Cerebellar cortex (tissue), 1 donor: Measurements from ENCODE around the gene BCL2.
"Not testable (repeated sequence)": the region's sequence is repeated elsewhere in the genome, so short reads cannot be mapped to it uniquely, and the experiment has no call there.

Experiments
- DNase-seq: peaks from one replicate; pipeline ENCODE4 v3.0.0-alpha.2; 2015; ENCODE audit warnings: low spot score

Gene BCL2

GRCh38 chr18:63258749-63259566 is 60.6 kb downstream of the BCL2 start:
- no peak for DNase-seq

GRCh38 chr18:63257453-63257852 is 62.1 kb downstream of the BCL2 start:
- no peak for DNase-seq

- no peak for DNase-seq
These were observed 64.1 kb downstream of the BCL2 start for GRCh38 chr18:63255435-63255834.

- no peak for DNase-seq
These were observed 64.7 kb downstream of the BCL2 start for GRCh38 chr18:63254716-63255399.

- no peak for DNase-seq
These were observed 65.9 kb downstream of the BCL2 start for GRCh38 chr18:63253428-63254372.

- no peak for DNase-seq
These were observed 66.6 kb downstream of the BCL2 start for GRCh38 chr18:63253014-63253413.

- DNase-seq = no peak
These were observed 69.8 kb downstream of the BCL2 start for GRCh38 chr18:63249771-63250170.

- no peak for DNase-seq
These were observed 71.6 kb downstream of the BCL2 start for GRCh38 chr18:63247926-63248325.

GRCh38 chr18:63247506-63247905 is 72.1 kb downstream of the BCL2 start:
- no peak for DNase-seq

GRCh38 chr18:63245600-63245999 is 74.0 kb downstream of the BCL2 start:
- no peak for DNase-seq

GRCh38 chr18:63244607-63245006 is 75.0 kb downstream of the BCL2 start:
- DNase-seq = no peak

GRCh38 chr18:63241760-63242159 is 77.8 kb downstream of the BCL2 start:
- no peak for DNase-seq

GRCh38 chr18:63241317-63241712 is 78.3 kb downstream of the BCL2 start:
- DNase-seq = no peak

- no peak for DNase-seq
These were observed 78.8 kb downstream of the BCL2 start for GRCh38 chr18:63240531-63241316.

GRCh38 chr18:63238693-63239075 is 80.9 kb downstream of the BCL2 start:
- peak; percentile 19 for DNase-seq

GRCh38 chr18:63237881-63238692 is 81.5 kb downstream of the BCL2 start:
- peak; percentile 88 for DNase-seq

- peak; percentile 82 for DNase-seq
These were observed 82.4 kb downstream of the BCL2 start for GRCh38 chr18:63236921-63237846.

- DNase-seq = peak; percentile 10
These were observed 83.2 kb downstream of the BCL2 start for GRCh38 chr18:63236406-63236805.

- not testable (repeated sequence) for DNase-seq
These were observed 83.6 kb downstream of the BCL2 start for GRCh38 chr18:63235920-63236319.

- no peak for DNase-seq
These were observed 84.7 kb downstream of the BCL2 start for GRCh38 chr18:63234841-63235240.
